A549 (cell line): ENCODE measurements around the gene MIOX. TPM values are rescaled to one million over a fixed set of nuclear protein-coding genes. Genes with fewer than 3 reads are reported as not detected.

ENCODE experiments used
- ATAC-seq, 2 experiments: fragments of 200-7000 bp in 1 of 2; fragments of >200 bp in 1 of 2; cut with Nextera tagmentation in 1 of 2; cut with Tn5 transposase in 1 of 2; 3 replicates each; pipeline versions ENCODE4 v1.8.0 to v1.9.1; 2018 to 2020; ENCODE audit warnings: mild to moderate bottlenecking in 1 of 2, moderate library complexity in 1 of 2
- CTCF ChIA-PET: fragments of 300-600 bp; sonication (Branson Sonifier 250); formaldehyde crosslinking; extraction: SDS; loops from one replicate; lab custom pipeline; 2021; ENCODE audit warnings: antibody characterized with exemption, inconsistent platforms; lab: Yijun Ruan, JAX
- POLR2A ChIA-PET: fragments of 350-600 bp; formaldehyde crosslinking; extraction: SDS; loops from one replicate; lab custom pipeline; 2021; ENCODE audit warnings: antibody characterized with exemption, inconsistent platforms; lab: Yijun Ruan, JAX
- DNase-seq, 2 experiments: peaks; one replicate each; pipeline versions ENCODE4 v3.0.0 to v3.0.0-alpha.2; 2011 to 2016; ENCODE audit warnings: low read depth in 1 of 2, low spot score in 1 of 2
- FAIRE-seq: peaks from 2 replicates; lab custom pipeline; 2011; peaks lifted over from hg19 to GRCh38; lab: Jason Lieb, UNC
- H3K27ac ChIP-seq, 2 experiments: fragments of >200 bp; sonication (Bioruptor Twin); formaldehyde crosslinking; 3 replicates each; pipeline ENCODE4 v1.5.1; 2016 to 2017
- H3K4me1 ChIP-seq: fragments of >200 bp; sonication (Bioruptor Twin); formaldehyde crosslinking; 3 replicates; pipeline ENCODE4 v1.6.1; 2016
- H3K4me2 ChIP-seq: fragments of >200 bp; sonication (Bioruptor Twin); formaldehyde crosslinking; 3 replicates; pipeline ENCODE4 v1.6.1; 2016
- H3K4me3 ChIP-seq: fragments of >200 bp; sonication (Bioruptor Twin); formaldehyde crosslinking; 3 replicates; pipeline ENCODE4 v1.5.1; 2016
- H3K9me3 ChIP-seq: fragments of >200 bp; sonication (Bioruptor Twin); formaldehyde crosslinking; 3 replicates; pipeline ENCODE4 v1.6.1; 2016
- CBX8 ChIP-seq: fragments of 200-600 bp; sonication (generic); IDR thresholded peaks from 2 replicates; pipeline ENCODE4 v1.6.1; 2016
- CHD2 ChIP-seq: fragments of 150-350 bp; IDR thresholded peaks from 2 replicates; pipeline ENCODE4 v1.6.1; 2014; ENCODE audit warnings: low read length; ENCODE audit not compliant: partially characterized antibody
- EHF ChIP-seq: fragments of 250-450 bp; sonication (Bioruptor Pico); IDR thresholded peaks from 2 replicates; pipeline ENCODE4 v1.5.0; 2020; ENCODE audit warnings: mild to moderate bottlenecking
- EHMT2 ChIP-seq: fragments of 200-600 bp; sonication (generic); IDR thresholded peaks from 2 replicates; pipeline ENCODE4 v1.6.1; 2016; ENCODE audit warnings: antibody characterized with exemption, low read depth, mild to moderate bottlenecking, moderate library complexity
- EP300 ChIP-seq, 2 experiments: fragments of >200 bp; sonication (Bioruptor Twin); formaldehyde crosslinking; IDR thresholded peaks; 2 replicates in 1 of 2; 3 replicates in 1 of 2; pipeline ENCODE4 v1.6.1; 2016 to 2017
- ESRRA ChIP-seq: fragments of 150-350 bp; IDR thresholded peaks from 2 replicates; pipeline ENCODE4 v1.6.1; 2014; ENCODE audit warnings: mild to moderate bottlenecking, low read length, borderline replicate concordance
- FOSB ChIP-seq: fragments of 250-450 bp; sonication (Bioruptor Pico); IDR thresholded peaks from 2 replicates; pipeline ENCODE4 v1.5.0; 2020; ENCODE audit warnings: mild to moderate bottlenecking, moderate library complexity
- FOSL2 ChIP-seq, 2 experiments: fragments of 450-650 bp in 1 of 2; fragments of >200 bp in 1 of 2; sonication (Bioruptor Twin) in 1 of 2; formaldehyde crosslinking; IDR thresholded peaks; 2 replicates each; pipeline versions ENCODE4 v1.5.0 to v1.6.1; 2016 to 2020; ENCODE audit warnings: mild to moderate bottlenecking in 1 of 2, moderate library complexity in 1 of 2
- FOXS1 ChIP-seq: fragments of 250-450 bp; sonication (Bioruptor Pico); IDR thresholded peaks from 2 replicates; pipeline ENCODE4 v1.5.0; 2020; ENCODE audit warnings: mild to moderate bottlenecking, moderate library complexity
- GATA3 ChIP-seq: IDR thresholded peaks from 2 replicates; pipeline ENCODE4 v1.6.1; 2012; ENCODE audit warnings: borderline replicate concordance
- HES2 ChIP-seq: fragments of >200 bp; sonication (Bioruptor Twin); formaldehyde crosslinking; IDR thresholded peaks from 2 replicates; pipeline ENCODE4 v1.6.1; 2016
- HOXA7 ChIP-seq: fragments of 250-450 bp; sonication (Bioruptor Pico); IDR thresholded peaks from 2 replicates; pipeline ENCODE4 v1.5.0; 2020; ENCODE audit warnings: mild to moderate bottlenecking, moderate library complexity
- HOXB13 ChIP-seq: fragments of 250-450 bp; sonication (Bioruptor Pico); IDR thresholded peaks from 2 replicates; pipeline ENCODE4 v1.5.0; 2020; ENCODE audit warnings: low read depth, mild to moderate bottlenecking, moderate library complexity
- HOXB5 ChIP-seq: fragments of 250-450 bp; sonication (Bioruptor Pico); IDR thresholded peaks from 2 replicates; pipeline ENCODE4 v1.5.0; 2020; ENCODE audit warnings: mild to moderate bottlenecking, moderate library complexity
- MAFK ChIP-seq: fragments of 450-650 bp; IDR thresholded peaks from 2 replicates; pipeline ENCODE4 v1.6.1; 2014; ENCODE audit not compliant: partially characterized antibody
- NFE2L2 ChIP-seq: fragments of 150-350 bp; conservative IDR thresholded peaks from 2 replicates; pipeline ENCODE4 v1.6.1; 2014; ENCODE audit warnings: low read length
- NR3C1 ChIP-seq: fragments of >200 bp; sonication (Bioruptor Twin); formaldehyde crosslinking; IDR thresholded peaks from 3 replicates; pipeline ENCODE4 v1.6.1; 2017
- PHF8 ChIP-seq: fragments of 200-600 bp; sonication (generic); IDR thresholded peaks from 2 replicates; pipeline ENCODE4 v1.6.1; 2016; ENCODE audit warnings: low read depth, mild to moderate bottlenecking, antibody characterized with exemption, moderate library complexity, borderline replicate concordance
- POLR2A ChIP-seq: IDR thresholded peaks from 2 replicates; pipeline ENCODE4 v1.6.1; 2012; ENCODE audit warnings: mild to moderate bottlenecking, low read length
- RAD21 ChIP-seq, 2 experiments: fragments of >200 bp in 1 of 2; sonication (Bioruptor Twin) in 1 of 2; formaldehyde crosslinking in 1 of 2; IDR thresholded peaks in 1 of 2; conservative IDR thresholded peaks in 1 of 2; 2 replicates in 1 of 2; 3 replicates in 1 of 2; pipeline ENCODE4 v1.6.1; 2012 to 2018; ENCODE audit warnings: inconsistent platforms in 1 of 2
- RARB ChIP-seq: fragments of 250-450 bp; sonication (Bioruptor Pico); IDR thresholded peaks from 2 replicates; pipeline ENCODE4 v1.8.0; 2021; ENCODE audit warnings: mild to moderate bottlenecking, moderate library complexity
- RCOR1 ChIP-seq: fragments of 150-350 bp; IDR thresholded peaks from 2 replicates; pipeline ENCODE4 v1.6.1; 2014; ENCODE audit warnings: antibody characterized with exemption, low read length, low read depth
- RFX5 ChIP-seq: fragments of 450-650 bp; IDR thresholded peaks from 2 replicates; pipeline ENCODE4 v1.7.1; 2014; ENCODE audit warnings: antibody characterized with exemption, mild to moderate bottlenecking, moderate library complexity
- RNF2 ChIP-seq: fragments of 200-600 bp; sonication (generic); IDR thresholded peaks from 2 replicates; pipeline ENCODE4 v1.6.1; 2016; ENCODE audit warnings: low read depth, mild to moderate bottlenecking, antibody characterized with exemption, moderate library complexity, borderline replicate concordance
- SREBF2 ChIP-seq: fragments of 450-650 bp; IDR thresholded peaks from 2 replicates; pipeline ENCODE4 v1.6.1; 2014; ENCODE audit warnings: mild to moderate bottlenecking, moderate library complexity
- ZFP36 ChIP-seq: fragments of 450-650 bp; IDR thresholded peaks from 2 replicates; pipeline ENCODE4 v1.6.1; 2014; ENCODE audit warnings: borderline replicate concordance; ENCODE audit not compliant: partially characterized antibody
- ZNF302 ChIP-seq: fragments of 250-450 bp; sonication (Bioruptor Pico); IDR thresholded peaks from 2 replicates; pipeline ENCODE4 v1.9.0; 2021; ENCODE audit warnings: inconsistent platforms, mild to moderate bottlenecking, moderate library complexity
- ZSCAN20 ChIP-seq: fragments of 250-450 bp; sonication (Bioruptor Pico); IDR thresholded peaks from 2 replicates; pipeline ENCODE4 v1.8.0; 2022; ENCODE audit warnings: mild to moderate bottlenecking, moderate library complexity
- WGBS: methylation state at CpG from one replicate; pipeline ENCODE4 v1.1.6; 2017; ENCODE audit errors: missing lambda C conversion rate; 5-methylcytosine and 5-hydroxymethylcytosine counted together
- polyA plus RNA-seq, 4 experiments: library from polyadenylated mRNA; depleted of rRNA in 3 of 4; stranded (reverse); fragments of >200 nt; fragmentation: RNase III in 1 of 4; extraction: RNeasy Plus Mini Kit Qiagen cat#74134 plus additional on column Dnase treatment in 1 of 4; gene quantifications; 2 replicates in 3 of 4; 3 replicates in 1 of 4; pipeline ENCODE4 v1.2.3, GENCODE V29; 2011 to 2017
- TF ChIP-seq, protein P1 (sequence below): fragments of >200 bp; sonication (Bioruptor Twin); formaldehyde crosslinking; IDR thresholded peaks from 3 replicates; pipeline ENCODE4 v1.5.1; 2016
- TF ChIP-seq, protein P2 (sequence below): fragments of 250-450 bp; sonication (Bioruptor Pico); IDR thresholded peaks from 2 replicates; pipeline ENCODE4 v1.5.0; 2020; ENCODE audit warnings: low read depth, mild to moderate bottlenecking, moderate library complexity
- TF ChIP-seq, protein P3 (sequence below): IDR thresholded peaks from 2 replicates; pipeline ENCODE4 v1.6.1; 2012

MIOX gene
- polyA plus RNA-seq, 2 of the 4 experiments (the other 2 are of a cell fraction): 0.08 TPM; not detected in 1

- ATAC-seq: peak; percentile 77 to 84
- 2% methylated on average over 10 of the region's 62 CpGs for WGBS
- peak within 1 kb of the TSS; percentile 95 for H3K4me2 ChIP-seq
- DNase-seq: peak in 1 of 2 experiments; percentile 66
- no peak for FAIRE-seq
- no peaks in the 10 kb centered on the region for H3K9me3 ChIP-seq
- H3K4me3 ChIP-seq: peak within 1 kb of the TSS; percentile 94
- POLR2A ChIA-PET: interaction anchor here (0.6 to 2.3 kb wide), 9 partner anchors 9 to 74 kb away, joined by 3 to 36 read pairs (median 3); partner anchors contain the start of genes KLHDC7B, SCO2, SYCE3 and TYMP
- TF ChIP-seq HOXB13 (CRISPR knock-in tag): no peak
- no peak for TF ChIP-seq HOXA7 (CRISPR knock-in tag)
- TF ChIP-seq NFE2L2: no peak
- no peak for TF ChIP-seq EP300 (IDR thresholded peaks at IDR 0.05)
- no peak for TF ChIP-seq RNF2
- TF ChIP-seq RAD21 (conservative IDR thresholded peaks at IDR 0.05 in 1 of 2, IDR thresholded peaks at IDR 0.05 in 1 of 2): no peak
- no peak for TF ChIP-seq RCOR1
- no peak for TF ChIP-seq HOXB5 (CRISPR knock-in tag)
- no peak for TF ChIP-seq NR3C1
- TF ChIP-seq POLR2A: peak; percentile 67
- TF ChIP-seq FOSB: no peak
- TF ChIP-seq PHF8: peak; percentile 73
- TF ChIP-seq FOSL2 (IDR thresholded peaks at IDR 0.05): no peak
- TF ChIP-seq FOSL2 (CRISPR knock-in tag; IDR thresholded peaks at IDR 0.05): no peak
- TF ChIP-seq RARB: no peak
- no peak for TF ChIP-seq ZNF302 (CRISPR knock-in tag)
- no peak for TF ChIP-seq CHD2
- peak within 1 kb of the TSS; percentile 95 to 97 for H3K27ac ChIP-seq
- CTCF ChIA-PET: interaction anchor here (0.7 to 3.5 kb wide), 5 partner anchors 9 to 202 kb away, joined by 3 to 26 read pairs (median 4); partner anchors contain the start of genes SCO2 and SYCE3
- peaks cover 15% of the 10 kb centered on the region for H3K4me1 ChIP-seq
Observed at GRCh38 chr22:50507421-50507990, 20.8 kb downstream of the MIOX start, which contains the start of gene LMF2. Gene LMF2 (minus strand): TSS chr22:50507702. CDS start chr22:50507675, 27 bp downstream.

- POLR2A ChIA-PET: interaction anchor here (0.6 to 2.3 kb wide), 9 partner anchors 10 to 73 kb away, joined by 3 to 36 read pairs (median 3); partner anchors contain the start of genes KLHDC7B, SCO2, SYCE3 and TYMP
- Histone ChIP-seq H3K4me2 (peak within 1 kb of the TSS; percentile 95), H3K9me3 (no peaks in the 10 kb centered on the region), H3K4me1 (peaks cover 15% of the 10 kb centered on the region), H3K27ac (peak within 1 kb of the TSS; percentile 95 to 97), H3K4me3 (peak within 1 kb of the TSS; percentile 94)
- under 1% methylated on average over 22 of the region's 76 CpGs for WGBS
- CTCF ChIA-PET: interaction anchor here (0.7 to 3.5 kb wide), 6 partner anchors 10 to 203 kb away, joined by 3 to 26 read pairs (median 4); partner anchors contain the start of genes SCO2 and SYCE3
- DNase-seq: peak; percentile 85 to 94
- peak; percentile 71 to 74 for ATAC-seq
- no peak for FAIRE-seq
- no peak for TF ChIP-seq GATA3
- TF ChIP-seq ZSCAN20 (CRISPR knock-in tag): no peak
- TF ChIP-seq, protein P1, sequence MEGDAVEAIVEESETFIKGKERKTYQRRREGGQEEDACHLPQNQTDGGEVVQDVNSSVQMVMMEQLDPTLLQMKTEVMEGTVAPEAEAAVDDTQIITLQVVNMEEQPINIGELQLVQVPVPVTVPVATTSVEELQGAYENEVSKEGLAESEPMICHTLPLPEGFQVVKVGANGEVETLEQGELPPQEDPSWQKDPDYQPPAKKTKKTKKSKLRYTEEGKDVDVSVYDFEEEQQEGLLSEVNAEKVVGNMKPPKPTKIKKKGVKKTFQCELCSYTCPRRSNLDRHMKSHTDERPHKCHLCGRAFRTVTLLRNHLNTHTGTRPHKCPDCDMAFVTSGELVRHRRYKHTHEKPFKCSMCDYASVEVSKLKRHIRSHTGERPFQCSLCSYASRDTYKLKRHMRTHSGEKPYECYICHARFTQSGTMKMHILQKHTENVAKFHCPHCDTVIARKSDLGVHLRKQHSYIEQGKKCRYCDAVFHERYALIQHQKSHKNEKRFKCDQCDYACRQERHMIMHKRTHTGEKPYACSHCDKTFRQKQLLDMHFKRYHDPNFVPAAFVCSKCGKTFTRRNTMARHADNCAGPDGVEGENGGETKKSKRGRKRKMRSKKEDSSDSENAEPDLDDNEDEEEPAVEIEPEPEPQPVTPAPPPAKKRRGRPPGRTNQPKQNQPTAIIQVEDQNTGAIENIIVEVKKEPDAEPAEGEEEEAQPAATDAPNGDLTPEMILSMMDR: no peak
- TF ChIP-seq, protein P2, sequence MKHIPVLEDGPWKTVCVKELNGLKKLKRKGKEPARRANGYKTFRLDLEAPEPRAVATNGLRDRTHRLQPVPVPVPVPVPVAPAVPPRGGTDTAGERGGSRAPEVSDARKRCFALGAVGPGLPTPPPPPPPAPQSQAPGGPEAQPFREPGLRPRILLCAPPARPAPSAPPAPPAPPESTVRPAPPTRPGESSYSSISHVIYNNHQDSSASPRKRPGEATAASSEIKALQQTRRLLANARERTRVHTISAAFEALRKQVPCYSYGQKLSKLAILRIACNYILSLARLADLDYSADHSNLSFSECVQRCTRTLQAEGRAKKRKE (CRISPR knock-in tag): no peak
- TF ChIP-seq RARB: no peak
- TF ChIP-seq NR3C1: no peak
- no peak for TF ChIP-seq ZFP36
- TF ChIP-seq FOSL2 (IDR thresholded peaks at IDR 0.05): no peak
- no peak for TF ChIP-seq FOSL2 (CRISPR knock-in tag; IDR thresholded peaks at IDR 0.05)
- no peak for TF ChIP-seq CBX8
- TF ChIP-seq EHF (CRISPR knock-in tag): no peak
- TF ChIP-seq, protein P3, sequence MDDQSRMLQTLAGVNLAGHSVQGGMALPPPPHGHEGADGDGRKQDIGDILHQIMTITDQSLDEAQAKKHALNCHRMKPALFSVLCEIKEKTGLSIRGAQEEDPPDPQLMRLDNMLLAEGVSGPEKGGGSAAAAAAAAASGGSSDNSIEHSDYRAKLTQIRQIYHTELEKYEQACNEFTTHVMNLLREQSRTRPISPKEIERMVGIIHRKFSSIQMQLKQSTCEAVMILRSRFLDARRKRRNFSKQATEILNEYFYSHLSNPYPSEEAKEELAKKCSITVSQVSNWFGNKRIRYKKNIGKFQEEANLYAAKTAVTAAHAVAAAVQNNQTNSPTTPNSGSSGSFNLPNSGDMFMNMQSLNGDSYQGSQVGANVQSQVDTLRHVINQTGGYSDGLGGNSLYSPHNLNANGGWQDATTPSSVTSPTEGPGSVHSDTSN: 0 out of 2 replicates have a peak, but pooled peaks have one; percentile 39
- no peak for TF ChIP-seq FOXS1 (CRISPR knock-in tag)
- TF ChIP-seq ESRRA: no peak
- TF ChIP-seq HES2: no peak
- TF ChIP-seq RFX5: no peak
- no peak for TF ChIP-seq SREBF2
- TF ChIP-seq EHMT2: no peak
- TF ChIP-seq CHD2: no peak
- no peak for TF ChIP-seq MAFK
- peak; percentile 44; the same call in 1 of the 2 replicates for TF ChIP-seq HOXB5 (CRISPR knock-in tag)
- peak; percentile 61 for TF ChIP-seq POLR2A
Observed at GRCh38 chr22:50507991-50508884, 21.6 kb downstream of the MIOX start, which contains the start of gene NCAPH2. Gene NCAPH2 (plus strand): TSS chr22:50508224. CDS start chr22:50508338, 114 bp downstream.
